GM21447 (cell line): ENCODE measurements around the gene ADGRD1.

Source experiments
- ATAC-seq: cut with Tn5 transposase; IDR thresholded peaks from one replicate; pipeline ENCODE4 v1.9.1; 2021; ENCODE audit not compliant: unreplicated experiment

Gene ADGRD1

DNA sequence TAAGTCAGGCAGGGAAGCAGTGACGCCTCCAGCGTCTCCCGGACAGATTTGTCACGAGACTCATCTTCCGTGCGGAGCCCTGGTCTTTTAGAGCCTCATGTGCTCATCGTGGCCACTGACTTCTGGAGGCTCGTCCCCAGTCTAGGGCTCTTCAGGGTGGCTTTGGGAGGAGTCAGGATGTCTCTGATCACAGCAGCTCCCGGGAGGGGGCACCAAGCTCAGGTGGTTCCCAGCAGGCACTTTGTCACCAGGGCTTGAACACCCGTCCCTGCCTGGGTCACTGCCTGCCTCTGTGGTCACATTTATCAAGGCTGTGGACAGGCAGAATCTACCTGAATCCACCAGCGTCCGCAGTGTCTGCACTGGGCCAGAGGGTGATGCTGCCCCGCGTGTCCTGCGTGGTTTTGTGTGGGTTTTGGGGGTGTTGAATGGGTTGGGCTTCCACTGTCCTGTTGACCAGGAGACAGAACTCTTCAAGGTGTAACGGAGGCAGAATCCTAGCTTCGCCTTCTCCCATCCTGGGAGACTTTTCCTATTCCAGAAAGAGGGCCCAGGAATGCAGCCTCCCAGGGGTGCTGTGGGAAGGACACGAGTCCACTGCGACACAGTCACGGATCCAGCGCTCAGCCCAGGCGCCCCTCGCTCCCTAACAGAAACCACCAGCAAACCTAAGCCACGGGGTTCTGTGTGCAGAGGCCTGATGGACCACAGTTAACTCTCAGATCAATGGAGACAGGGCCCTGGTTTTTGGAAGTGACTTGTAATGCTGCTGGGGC is 132.3 kb downstream of the ADGRD1 start:
- no peak for ATAC-seq

DNA sequence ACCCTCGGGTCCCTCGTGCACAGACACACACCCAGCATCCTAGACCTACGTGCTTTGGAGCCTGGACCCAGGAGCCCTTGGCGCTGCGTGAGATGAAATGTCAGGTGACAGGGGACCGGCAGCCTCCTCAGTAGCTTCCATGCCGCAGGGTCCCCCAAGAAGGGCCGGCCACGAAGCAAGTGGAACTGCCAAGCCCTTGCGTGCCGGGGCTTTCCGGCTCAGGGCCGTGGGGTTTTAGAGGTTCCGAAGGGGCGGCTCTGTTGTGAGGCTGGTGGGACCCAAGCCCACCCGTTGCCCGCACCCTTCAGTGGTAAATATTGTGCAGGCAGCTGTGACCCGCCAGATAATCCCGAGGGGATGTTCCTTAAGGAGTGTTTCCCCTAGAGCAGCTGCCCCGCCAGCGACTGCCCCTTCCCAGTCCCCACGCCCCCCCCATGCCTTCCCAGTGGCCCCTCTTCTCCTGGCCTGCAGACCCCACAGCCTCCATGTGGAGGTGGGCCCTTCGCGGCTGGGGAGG is 133.7 kb downstream of the ADGRD1 start:
- no peak for ATAC-seq

DNA sequence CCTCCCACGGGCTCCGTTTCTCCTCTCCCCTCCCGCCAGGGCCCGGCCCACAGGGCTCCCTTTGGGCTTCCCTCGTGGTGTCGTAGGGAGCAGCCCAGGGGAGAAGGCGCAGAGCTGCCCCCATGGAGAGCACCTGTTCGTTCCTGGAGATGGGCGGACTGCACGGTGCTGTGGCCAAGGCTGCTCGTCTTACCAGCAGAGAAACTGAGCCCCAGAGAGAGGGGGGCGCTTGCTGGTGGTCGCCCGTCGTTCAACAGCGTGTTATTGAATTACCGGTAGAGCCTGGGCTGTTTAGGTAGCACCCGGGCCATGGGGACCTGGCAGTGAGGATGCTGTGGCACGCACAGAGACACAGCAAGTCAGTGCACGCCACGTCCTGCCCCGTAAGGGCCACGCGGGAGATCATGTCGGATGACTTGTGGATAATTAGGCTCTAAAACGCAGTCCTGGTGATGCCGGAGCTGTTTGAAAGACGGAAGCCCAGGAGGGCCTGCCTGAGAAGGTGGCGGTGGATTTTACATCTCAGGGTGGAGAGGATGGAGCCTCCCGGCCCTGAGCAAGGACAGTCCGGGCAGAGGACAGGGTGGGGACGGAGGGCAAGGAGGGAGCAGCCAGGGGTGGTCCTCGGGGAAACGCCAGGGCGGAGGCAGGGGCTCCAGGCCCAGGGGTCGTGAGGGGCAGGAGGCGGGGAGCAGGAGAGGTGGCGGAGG is 134.4 kb downstream of the ADGRD1 start:
- no peak for ATAC-seq

DNA sequence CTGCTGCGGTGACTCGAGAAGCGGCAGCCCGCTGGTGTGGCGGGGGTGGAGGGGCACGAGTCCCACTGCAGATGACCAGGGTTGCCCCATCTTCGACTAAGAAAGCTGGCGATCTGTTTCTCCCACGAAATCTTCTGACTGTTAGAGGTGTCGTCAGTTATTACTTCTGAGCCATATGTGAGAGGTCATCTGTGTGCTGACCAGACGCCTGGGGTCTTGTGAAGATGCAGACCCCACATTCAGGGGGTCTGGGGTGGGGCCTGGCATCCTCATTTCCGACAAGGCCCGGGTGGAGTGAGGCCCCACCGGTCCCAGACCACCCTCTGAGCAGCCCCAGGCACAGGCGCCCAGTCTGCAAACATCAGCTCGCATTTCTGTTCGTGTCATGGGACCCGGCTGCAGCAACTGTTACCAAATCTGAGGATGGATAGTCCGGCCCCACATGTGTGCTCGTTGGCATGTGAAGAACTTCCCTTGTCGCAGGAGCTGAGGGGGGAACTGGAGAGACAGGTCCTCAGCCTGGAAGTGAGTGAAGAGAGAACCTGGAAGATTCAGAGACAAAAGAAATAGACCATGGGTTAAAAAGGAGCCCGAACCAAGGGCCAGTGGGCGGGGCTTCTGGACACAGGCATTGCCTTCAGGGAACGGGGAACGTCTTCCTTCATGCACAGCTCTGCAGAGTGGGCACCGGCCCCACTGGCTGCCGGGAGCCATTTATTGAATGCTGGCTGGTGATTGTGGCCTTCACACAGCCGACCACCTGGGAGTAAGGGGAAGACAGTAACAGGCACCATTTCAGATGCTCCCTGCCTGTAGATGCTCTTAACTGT is 135.2 kb downstream of the ADGRD1 start:
- ATAC-seq = no peak

DNA sequence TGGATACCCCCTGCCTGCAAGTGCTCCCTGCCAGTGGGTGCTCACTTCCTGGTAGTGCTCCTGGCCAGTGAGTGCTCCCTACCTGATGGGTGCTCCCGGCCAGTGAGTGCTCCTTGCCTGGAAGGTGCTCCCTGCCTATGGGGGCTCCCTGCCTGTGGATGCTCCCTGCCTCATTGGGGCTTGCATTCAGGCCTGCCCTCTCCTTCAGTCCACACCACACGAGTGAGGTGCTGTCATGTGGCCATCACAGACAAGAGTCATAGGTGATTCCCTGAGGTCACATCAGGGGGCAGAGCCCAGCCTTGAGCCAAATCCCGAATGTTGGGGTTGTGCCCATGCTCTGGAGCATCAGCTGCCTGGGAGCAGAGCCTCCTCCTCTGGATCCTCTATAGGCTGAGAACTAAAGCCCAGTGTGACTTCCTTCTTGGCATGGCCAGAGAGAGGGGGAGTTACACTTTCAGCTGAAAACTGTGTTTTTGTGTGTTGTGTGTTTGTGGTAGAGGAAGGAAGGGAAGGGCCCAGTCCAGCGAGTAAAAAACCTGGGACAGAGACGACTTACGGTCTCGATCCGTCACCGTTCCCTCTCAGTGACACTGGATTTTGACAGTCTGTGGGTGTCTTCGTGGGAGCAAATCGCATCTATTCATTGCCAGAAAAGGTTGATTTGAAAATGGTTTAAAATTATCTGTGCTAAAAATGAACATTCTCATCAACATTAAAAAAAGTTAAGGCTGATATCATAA is 136.0 kb downstream of the ADGRD1 start:
- ATAC-seq = no peak

DNA sequence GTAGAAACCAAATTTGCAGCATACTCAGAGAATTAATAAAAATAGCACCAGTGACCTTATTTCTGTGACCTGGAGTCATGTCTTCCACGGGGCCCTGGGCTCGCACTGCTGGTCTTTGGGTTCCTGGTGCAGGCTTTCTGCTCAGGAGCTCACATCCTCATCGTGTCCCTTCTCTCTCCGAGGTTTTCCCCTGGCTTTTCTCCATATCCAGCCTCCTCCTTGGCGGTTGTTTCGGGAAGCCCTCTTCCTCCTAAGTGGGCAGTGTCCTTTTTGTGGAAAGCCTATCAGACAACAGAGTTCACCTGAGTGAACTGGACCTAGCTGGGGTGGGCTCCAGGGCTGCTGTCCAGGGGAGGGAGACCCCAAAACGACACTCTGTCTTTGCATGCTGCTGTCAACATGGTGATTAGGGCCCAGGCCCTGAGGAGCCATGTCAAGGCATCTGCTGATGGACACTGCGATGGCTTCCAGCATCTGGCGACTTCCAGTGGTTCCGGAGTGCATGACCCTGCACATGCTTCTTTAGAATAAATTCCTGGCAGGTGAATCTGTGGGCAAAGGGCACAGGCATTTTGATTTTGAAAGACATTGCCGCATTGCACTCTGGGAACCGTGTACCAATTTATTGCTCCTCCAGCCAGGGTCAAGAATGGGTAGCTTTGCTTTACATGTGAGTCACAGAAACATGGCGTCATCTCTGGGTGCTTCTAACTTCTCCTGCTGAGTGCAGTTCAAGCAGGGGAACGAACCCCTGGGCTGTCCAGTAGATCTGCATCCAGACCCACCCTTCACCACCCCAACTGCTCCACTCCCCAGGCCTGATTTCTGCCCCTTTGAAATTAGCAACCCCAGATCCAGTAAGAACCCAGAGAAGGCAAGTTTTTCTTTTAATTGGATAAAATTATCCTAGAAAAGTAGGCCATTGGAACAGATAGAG is 136.8 kb downstream of the ADGRD1 start:
- no peak for ATAC-seq

DNA sequence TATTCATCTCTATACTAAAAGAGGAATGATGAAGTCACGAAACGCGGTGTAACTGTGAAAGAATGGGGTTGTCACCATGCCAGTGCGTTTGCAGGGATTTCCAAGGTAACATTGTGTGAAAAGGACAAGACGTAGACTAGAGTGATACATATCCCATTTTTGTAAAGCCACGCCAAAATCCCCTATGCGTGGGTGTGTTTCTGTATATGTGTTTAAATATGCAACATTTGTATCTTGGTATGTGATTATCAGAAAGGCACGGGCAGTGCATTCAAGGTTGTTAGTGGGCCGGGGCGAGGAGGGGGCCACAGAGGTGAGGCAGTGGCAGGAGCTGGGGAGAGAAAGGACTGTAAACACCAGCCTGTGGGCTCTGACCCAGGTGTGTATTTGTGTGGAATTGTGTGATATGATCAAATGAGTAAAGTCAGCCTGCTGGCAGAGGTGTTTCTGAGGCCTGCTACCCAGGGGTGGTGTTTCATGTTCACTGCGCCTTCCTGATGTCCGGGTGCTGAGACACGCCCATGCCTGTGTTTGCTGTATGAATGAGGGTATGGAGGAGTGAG is 137.8 kb downstream of the ADGRD1 start:
- ATAC-seq = no peak

DNA sequence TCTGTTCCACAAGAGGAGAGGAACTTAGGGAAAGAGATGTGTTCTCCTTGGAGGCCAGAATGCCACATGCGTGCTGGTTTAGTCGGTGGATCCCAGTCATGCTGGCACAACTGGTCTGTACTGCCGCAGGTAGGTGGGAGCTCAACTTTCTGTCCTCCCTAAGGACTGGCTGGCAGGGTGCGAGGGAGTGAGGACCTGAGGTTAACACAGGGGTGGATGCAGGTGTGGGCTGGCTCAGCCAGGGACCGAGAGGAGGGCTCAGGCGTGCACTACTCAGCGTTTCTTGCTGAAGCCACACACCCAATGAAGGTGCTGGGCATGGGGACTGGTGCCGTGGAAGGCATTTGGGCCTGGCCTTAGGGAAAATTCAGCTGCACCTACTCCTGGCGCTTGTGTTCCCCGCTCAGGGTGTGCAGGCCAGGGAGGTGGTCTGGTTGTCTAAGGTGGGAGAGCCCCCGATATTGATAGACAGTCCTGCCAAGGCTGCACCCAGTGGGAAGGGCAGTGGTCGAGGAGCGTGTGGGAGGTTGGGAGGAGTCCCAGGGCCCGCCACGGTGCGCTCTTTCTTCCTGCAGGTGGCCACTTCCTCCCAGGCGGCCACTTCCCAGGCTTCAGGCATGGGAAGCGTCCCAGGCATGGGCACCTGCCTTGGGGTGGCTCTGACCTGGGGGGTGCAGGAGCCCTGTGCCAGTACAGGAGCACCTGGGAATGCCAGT is 138.4 kb downstream of the ADGRD1 start:
- no peak for ATAC-seq

DNA sequence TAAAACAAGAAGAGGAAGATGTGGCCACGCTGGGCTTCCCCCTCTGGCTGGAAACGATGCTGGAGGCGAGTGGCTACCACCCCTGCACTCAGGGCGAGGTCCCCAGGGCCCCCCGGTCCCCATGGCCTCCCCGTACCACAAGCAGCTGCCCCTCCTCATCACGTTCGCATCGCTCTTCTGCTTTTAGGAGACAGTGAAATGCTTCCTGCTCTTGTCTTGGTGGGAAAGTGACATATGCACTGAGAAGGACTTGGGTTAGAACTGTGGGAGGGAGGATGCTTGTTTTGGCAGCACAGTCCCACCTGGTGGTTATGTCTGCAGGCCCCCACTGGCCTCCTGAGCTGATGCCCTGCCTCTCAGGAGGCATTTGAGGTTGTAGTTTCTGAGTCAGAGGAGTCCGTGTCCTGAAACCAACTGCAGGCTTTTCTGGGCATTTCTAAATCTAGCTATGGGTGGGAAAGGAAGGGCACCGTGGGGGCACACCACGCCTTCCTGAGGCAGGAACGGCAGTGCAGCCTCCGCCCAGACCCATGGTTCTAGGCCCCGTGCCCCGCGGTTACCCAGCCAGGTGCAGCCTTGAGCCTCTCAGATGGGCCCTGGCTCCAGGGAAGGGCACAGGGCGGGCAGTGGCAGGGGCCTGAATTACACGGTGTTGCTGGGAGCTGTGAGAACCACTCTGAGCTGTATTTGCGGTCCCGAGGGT is 139.3 kb downstream of the ADGRD1 start:
- peak; percentile 76 for ATAC-seq

DNA sequence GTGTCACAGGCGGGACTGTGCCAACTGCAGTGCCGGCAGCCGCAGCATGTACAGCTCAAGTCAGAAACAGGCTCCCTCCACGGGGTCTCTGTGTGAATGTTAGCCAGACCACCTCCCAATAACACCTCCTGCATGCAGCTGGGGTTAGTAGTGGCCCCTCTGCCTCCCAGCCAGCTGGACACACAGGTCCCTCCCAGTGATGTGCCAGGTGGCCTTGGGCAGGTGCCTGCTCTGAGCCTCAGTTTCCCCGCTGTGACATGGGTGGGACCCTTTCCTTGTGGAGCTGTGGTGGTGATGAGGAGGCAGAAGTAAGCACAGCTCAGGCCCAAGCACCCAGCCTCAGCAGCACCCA is 139.9 kb downstream of the ADGRD1 start:
- ATAC-seq = no peak

DNA sequence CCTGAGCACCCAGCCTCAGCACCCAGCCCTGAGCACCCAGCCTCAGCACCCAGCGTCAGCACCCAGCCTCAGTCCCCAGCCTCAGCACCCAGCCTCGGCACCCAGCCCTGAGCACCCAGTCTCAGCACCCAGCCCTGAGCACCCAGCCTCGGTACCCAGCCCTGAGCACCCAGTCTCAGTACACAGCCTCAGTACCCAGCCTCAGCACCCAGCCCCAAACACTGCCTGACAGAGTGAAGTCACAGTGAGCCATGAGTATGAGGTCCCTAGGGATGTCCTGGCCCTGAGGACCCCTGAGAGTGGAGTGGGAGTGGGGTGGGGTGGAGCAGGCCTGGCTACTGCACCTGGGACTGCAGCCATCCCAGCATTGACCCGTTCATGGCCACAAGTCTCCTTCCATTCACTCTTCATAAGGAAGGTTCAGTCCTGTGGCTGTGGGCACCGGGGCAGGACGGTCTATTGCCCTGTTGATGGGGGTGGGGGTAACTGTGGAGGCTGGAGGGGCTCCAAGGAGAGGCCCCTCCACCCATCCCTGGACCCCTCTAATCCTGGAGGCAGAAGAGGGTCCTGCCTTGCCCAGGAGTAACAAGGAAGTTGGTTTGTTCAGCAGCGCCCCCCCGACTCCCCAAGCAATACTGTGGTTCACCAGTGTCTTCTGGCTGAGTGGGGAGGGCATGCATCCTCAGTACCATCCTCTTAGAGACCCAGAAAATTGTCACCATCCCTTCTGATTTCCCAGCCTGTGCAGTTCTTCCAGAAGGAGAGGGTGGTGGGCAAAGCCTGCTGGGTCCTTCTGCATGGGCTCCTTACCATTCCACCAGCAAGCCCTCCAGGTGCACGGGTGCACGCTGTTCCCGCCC is 140.5 kb downstream of the ADGRD1 start:
- ATAC-seq = no peak

DNA sequence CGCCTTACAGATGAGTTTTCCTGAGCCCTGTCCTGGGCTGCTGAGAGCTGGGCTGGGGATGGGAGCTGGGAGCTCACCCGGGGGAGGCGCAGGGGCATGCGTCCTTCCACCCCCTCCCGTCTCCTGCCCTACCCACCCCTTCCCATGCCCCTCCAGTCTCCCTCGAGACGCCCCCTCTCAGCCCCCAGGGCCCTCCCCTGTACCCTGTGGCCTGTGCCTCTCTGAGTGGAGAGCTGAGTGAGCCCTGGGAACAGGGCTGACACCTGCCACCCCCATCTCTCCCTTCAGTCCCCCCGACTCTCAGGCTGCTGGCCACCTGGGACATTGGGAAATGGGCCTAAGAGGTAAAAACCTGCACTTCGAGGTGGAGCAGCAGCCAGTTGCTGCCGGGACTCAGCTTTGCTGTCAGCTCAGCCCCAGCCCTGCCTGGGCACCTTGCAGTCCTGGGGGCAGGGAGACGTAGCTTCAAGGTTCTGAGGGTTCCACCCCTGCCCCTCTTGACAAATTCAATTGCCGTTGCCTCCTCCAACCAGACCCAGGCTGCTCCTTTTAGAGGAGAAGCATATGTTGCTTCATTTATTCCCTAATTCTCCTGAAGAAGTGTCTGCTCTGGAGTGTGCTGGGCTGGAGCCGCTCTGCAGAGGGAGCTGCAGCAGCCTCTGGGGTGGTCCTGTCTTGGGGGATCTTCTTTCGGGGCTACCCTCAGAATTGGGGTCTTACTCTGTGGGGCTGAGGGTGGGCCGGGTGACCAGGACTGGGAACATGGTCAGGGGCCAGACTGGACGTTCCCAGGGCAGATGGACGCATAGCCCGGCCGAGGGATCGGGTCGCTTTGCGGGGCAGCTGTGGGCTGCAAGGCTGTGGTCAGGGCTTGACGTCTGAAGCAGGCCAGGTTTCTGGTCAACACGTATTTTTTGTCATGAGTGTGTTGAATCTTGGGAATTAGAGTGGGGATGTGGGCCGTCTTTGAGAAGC is 141.4 kb downstream of the ADGRD1 start:
- ATAC-seq = no peak

DNA sequence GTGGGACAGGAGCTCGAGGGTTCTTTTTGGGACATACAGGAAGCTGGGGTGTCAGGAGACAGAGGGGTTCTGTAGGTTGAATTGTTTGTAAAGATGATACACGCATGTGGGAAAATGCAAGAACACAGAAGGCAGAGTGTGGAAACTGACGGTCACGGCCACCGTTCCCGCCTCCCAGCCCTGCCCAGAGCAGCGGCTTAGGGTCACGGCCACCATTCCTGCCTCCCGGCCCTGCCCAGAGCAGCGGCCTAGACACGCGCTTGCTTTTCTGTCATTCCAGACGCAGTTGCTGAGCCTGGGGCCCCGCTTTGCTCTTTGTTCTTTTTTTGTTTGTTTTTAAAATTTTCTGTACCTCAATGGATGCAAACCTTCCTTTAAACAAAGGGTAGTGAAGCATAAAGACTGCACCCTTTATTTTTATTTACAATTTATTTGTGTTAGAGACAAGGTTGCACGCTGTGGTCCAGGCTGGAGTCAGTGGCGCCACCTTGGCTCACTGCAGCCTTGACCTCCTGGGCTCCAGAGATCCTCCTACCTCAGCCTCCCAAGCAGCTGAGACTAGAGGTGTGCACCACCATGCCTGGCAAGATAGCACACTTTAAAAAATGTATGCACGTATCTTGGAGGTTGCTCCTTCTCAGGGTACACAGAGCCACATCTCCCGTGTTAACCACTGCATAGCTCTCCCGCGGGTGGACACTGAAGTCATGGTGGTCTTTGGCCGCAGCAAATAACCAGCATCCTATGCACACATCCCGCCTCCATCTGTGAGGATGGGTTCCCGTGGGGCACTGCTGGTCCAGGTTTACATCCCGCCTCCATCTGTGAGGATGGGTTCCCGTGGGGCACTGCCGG is 142.3 kb downstream of the ADGRD1 start:
- ATAC-seq = no peak

DNA sequence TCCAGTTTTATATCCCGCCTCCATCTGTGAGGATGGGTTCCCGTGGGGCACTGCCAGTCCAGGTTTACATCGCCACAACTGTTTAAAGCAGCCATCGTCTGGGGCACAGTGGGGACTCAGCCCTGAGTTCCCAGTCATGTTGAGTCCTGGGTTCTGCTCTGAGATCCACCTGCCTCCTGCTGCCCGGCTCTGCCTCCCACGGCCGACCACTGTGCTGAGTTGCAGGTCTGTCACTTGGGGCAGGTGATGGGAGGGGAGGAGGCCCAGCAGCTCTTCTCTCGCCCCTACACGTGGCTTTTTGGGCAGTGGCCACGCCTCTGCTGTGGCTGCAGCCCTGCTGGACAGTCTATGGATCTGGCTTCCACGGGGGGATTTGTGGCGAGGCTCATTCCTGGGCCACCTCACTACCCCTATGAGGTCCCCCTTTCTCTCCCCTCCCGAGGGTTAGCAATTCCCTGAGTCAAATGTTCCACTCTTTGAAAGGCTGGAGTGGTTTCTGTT is 143.0 kb downstream of the ADGRD1 start:
- ATAC-seq = no peak
